Subcutaneous abdominal adipose tissue (tissue), 5 donors: ENCODE results near the gene GGA1.
A peak's percentile ranks its signal among the peaks of the same experiment; 100 is the strongest.

Source experiments
- H3K27ac ChIP-seq: one replicate; pipeline ENCODE4 v1.7.0; 2013; ENCODE audit warnings: low read depth, mild to moderate bottlenecking, inconsistent platforms, low read length, moderate library complexity
- H3K27me3 ChIP-seq, 5 donors: one replicate each; pipeline ENCODE4 v1.7.0; 2013; ENCODE audit warnings: low read length in 5 of 5, inconsistent platforms in 1 of 5; ENCODE audit not compliant: control insufficient read depth in 5 of 5, insufficient read depth in 4 of 5
- H3K36me3 ChIP-seq, 5 donors: one replicate each; pipeline ENCODE4 v1.7.0; 2013; ENCODE audit warnings: low read length in 5 of 5; ENCODE audit not compliant: control insufficient read depth in 5 of 5, insufficient read depth in 5 of 5
- H3K4me1 ChIP-seq, 5 donors: one replicate each; pipeline ENCODE4 v1.7.0; 2013; ENCODE audit warnings: low read length in 5 of 5, mild to moderate bottlenecking in 3 of 5, moderate library complexity in 1 of 5; ENCODE audit not compliant: control insufficient read depth in 5 of 5, insufficient read depth in 5 of 5
- H3K4me3 ChIP-seq, 5 donors: one replicate each; pipeline ENCODE4 v1.7.0; 2013; ENCODE audit warnings: low read length in 5 of 5, low read depth in 1 of 5
- H3K9ac ChIP-seq, 5 donors: one replicate each; pipeline ENCODE4 v1.7.0; 2013; ENCODE audit warnings: low read length in 5 of 5, mild to moderate bottlenecking in 4 of 5, moderate library complexity in 3 of 5
- H3K9me3 ChIP-seq, 5 donors: one replicate each; pipeline ENCODE4 v1.7.0; 2013; ENCODE audit warnings: low read length in 5 of 5; ENCODE audit not compliant: control insufficient read depth in 5 of 5
- donor health status: healthy.
- donor health status: healthy.
- donor health status: healthy.
- donor health status: healthy.
- donor health status: healthy.

The GGA1 gene

GRCh38 chr22:37635157-37635556 is 26.5 kb downstream of the GGA1 start:
- Histone ChIP-seq H3K4me1 (peaks cover 10 to 72% (median 64%) of the 10 kb centered on the region in 5 donors), H3K9ac (peak overlapping the region in 1 of 5 donors; percentile 16), H3K9me3 (no peaks in the 10 kb centered on the region), H3K27me3 (peaks cover 0 to 14% (median 0%) of the 10 kb centered on the region in 5 donors), H3K4me3 (no peak overlapping the region), H3K27ac (no peak overlapping the region), H3K36me3 (peaks cover 0 to 23% (median 22%) of the 10 kb centered on the region in 5 donors)

- no peak overlapping the region for H3K27ac ChIP-seq
- H3K4me1 ChIP-seq: peaks cover 10 to 80% (median 67%) of the 10 kb centered on the region in 5 donors
- H3K36me3 ChIP-seq: peaks cover 0 to 13% (median 10%) of the 10 kb centered on the region in 5 donors
- H3K4me3 ChIP-seq: no peak overlapping the region
- H3K27me3 ChIP-seq: peaks cover 0 to 19% (median 0%) of the 10 kb centered on the region in 5 donors
- no peaks in the 10 kb centered on the region for H3K9me3 ChIP-seq
- H3K9ac ChIP-seq: no peak overlapping the region
These were observed 27.7 kb downstream of the GGA1 start for GRCh38 chr22:37636186-37636948.

GRCh38 chr22:37636949-37637273 is 28.3 kb downstream of the GGA1 start:
- Histone ChIP-seq H3K27ac (no peak overlapping the region), H3K36me3 (peaks cover 0 to 7% (median 4%) of the 10 kb centered on the region in 5 donors), H3K9me3 (no peaks in the 10 kb centered on the region), H3K4me3 (no peak overlapping the region), H3K27me3 (peaks cover 0 to 22% (median 0%) of the 10 kb centered on the region in 5 donors), H3K9ac (no peak overlapping the region), H3K4me1 (peaks cover 10 to 78% (median 66%) of the 10 kb centered on the region in 5 donors)

- Histone ChIP-seq H3K36me3 (peaks cover 0 to 4% (median 0%) of the 10 kb centered on the region in 5 donors), H3K27ac (no peak overlapping the region), H3K4me1 (peaks cover 10 to 71% (median 56%) of the 10 kb centered on the region in 5 donors), H3K9ac (peak overlapping the region in 1 of 5 donors; percentile 48), H3K27me3 (peaks cover 0 to 22% (median 0%) of the 10 kb centered on the region in 5 donors), H3K4me3 (peak overlapping the region in 4 of 5 donors; percentile 3 to 63 (median 56)), H3K9me3 (no peaks in the 10 kb centered on the region)
These were observed 29.9 kb downstream of the GGA1 start for GRCh38 chr22:37638391-37639069.

DNA sequence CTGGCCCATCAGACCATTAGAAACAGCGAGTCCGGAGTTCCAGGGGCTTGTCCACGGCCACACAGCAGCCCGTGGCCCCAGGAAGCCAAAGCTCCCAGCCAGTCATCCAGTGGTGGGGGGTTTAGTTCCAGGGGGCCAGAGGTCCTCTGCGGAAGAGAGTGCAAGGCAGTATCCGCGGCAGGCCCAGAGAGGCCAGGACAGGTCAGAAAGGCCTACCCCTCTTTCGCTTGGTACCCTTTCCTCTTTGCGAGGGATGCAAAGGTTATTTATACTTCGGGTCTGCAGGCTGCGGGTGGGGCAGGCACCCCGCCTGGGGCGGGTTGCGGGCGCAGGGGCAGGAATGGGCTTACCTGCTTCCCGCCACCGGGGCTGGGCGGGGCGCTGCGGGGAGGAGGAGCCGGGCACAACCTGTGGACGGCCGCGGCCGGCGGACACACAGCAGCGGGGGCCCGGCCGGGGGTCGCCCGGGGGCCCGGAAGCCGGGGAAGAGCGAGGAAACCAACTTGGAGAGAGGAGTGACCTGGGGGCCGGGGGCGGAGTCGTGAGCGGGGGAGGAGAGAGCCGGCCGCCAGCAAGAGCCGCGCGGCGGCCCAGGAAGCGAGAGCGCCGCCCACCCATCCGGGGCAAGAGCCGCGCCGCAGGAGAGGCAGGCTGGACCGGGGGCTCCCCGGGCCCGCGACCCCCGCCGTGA is 30.6 kb downstream of the GGA1 start, which contains the start of gene SH3BP1:
TSS of gene SH3BP1 (plus strand) at position 600 of the 691 bp plus-strand sequence. CDS start 119 bp downstream, outside the sequence.
- Histone ChIP-seq H3K27ac (no peak within 1 kb of the TSS), H3K9ac (peak within 1 kb of the TSS in 4 of 5 donors; percentile 16 to 75 (median 57))

GRCh38 chr22:37639771-37640590 is 31.3 kb downstream of the GGA1 start:
- Histone ChIP-seq H3K4me1 (peaks cover 0 to 60% (median 43%) of the 10 kb centered on the region in 5 donors), H3K9ac (peak overlapping the region in 3 of 5 donors; percentile 41 to 75 (median 73)), H3K27me3 (peaks cover 0 to 22% (median 0%) of the 10 kb centered on the region in 5 donors), H3K9me3 (no peaks in the 10 kb centered on the region), H3K36me3 (peaks cover 0 to 13% (median 0%) of the 10 kb centered on the region in 5 donors), H3K27ac (no peak overlapping the region), H3K4me3 (peak overlapping the region; percentile 54 to 69 (median 57))

More for the DNA sequence above, 30.6 kb downstream of the GGA1 start, which contains the start of gene SH3BP1:
- H3K36me3 ChIP-seq: peaks cover 0 to 5% (median 0%) of the 10 kb centered on the region in 5 donors
- peaks cover 0 to 22% (median 0%) of the 10 kb centered on the region in 5 donors for H3K27me3 ChIP-seq
- H3K4me3 ChIP-seq: peak within 1 kb of the TSS; percentile 54 to 69 (median 57)
- H3K9me3 ChIP-seq: no peaks in the 10 kb centered on the region
- peaks cover 4 to 68% (median 50%) of the 10 kb centered on the region in 5 donors for H3K4me1 ChIP-seq

DNA sequence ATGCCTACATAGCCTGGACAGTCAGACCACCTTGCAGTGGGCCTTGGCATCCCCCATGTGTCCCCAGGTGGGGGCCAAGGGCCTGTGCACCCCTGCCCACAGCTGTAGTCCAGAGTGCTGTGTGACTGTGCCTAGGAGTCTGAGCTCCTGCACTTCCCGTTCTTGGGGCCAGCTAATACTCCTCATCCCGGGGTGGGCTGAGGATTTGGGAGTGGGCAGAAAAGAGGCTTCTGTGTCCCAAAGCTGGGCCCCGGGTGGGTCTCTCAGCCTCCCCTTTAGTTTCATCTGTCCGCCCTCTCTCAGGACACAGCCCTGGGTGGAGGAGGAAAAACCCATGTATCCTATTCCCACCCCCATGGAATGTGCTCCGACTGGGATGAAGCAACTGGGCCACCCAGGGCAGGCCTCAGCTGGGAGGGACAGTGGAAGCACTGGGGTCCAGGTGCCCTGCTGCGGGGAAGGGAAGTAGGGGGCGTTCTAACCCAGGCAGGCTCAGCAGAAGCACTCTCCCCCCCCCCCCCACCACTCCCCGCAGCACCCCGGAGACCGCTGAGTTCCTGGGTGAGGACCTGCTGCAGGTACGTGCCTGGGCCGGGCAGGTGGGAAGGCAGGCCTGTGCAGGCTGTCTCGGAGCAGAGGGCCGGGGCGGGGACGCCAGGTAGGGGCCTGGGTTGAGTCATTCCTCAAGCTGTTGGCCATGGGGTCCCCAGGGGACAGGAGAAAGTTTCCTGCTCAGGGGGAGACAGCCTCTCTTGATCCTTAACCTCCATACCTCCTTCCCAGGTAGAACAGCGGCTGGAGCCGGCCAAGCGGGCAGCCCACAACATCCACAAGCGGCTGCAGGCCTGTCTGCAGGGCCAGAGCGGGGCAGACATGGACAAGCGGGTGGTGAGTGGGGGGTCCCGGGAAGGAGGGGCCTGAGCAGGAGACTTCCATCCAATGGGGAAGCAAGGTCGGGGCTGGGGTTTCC is 32.2 kb downstream of the GGA1 start:
- Histone ChIP-seq H3K36me3 (peaks cover 0 to 21% (median 0%) of the 10 kb centered on the region in 5 donors), H3K4me1 (peaks cover 0 to 55% (median 39%) of the 10 kb centered on the region in 5 donors), H3K9ac (peak overlapping the region in 2 of 5 donors; percentile 41 to 60), H3K9me3 (no peaks in the 10 kb centered on the region), H3K27me3 (peaks cover 0 to 22% (median 0%) of the 10 kb centered on the region in 5 donors), H3K4me3 (peak overlapping the region; percentile 25 to 63 (median 57)), H3K27ac (no peak overlapping the region)

DNA sequence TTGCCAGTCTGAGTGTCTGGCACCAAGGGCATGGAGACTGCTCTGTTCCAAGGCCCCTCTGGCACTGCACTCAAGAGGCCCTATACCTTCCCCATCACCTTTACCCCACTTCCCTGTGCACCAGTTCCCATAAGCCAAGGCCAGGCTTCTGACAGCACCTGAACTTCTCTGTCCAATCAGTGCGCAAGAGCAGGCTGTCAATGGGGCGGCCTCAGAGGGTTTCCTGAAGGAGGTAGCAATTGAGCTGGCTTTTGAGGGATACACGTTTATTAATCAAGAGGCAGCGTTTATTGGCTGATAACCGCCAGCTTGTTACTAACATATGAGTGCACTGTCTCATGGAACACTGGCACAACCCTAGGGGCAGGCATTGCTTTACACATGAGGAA is 32.9 kb downstream of the GGA1 start:
- H3K27me3 ChIP-seq: peaks cover 0 to 22% (median 0%) of the 10 kb centered on the region in 5 donors
- peaks cover 0 to 21% (median 0%) of the 10 kb centered on the region in 5 donors for H3K36me3 ChIP-seq
- no peak overlapping the region for H3K9ac ChIP-seq
- no peak overlapping the region for H3K4me3 ChIP-seq
- peaks cover 0 to 48% (median 33%) of the 10 kb centered on the region in 5 donors for H3K4me1 ChIP-seq
- H3K27ac ChIP-seq: no peak overlapping the region
- H3K9me3 ChIP-seq: no peaks in the 10 kb centered on the region
